HG03457 (cell line): Measurements from ENCODE around the gene THTPA.

Experiments used
- ATAC-seq: cut with Tn5 transposase; IDR thresholded peaks from one replicate; pipeline ENCODE4 v1.9.1; 2021; ENCODE audit warnings: moderate number of reproducible peaks; ENCODE audit not compliant: unreplicated experiment

THTPA gene

DNA sequence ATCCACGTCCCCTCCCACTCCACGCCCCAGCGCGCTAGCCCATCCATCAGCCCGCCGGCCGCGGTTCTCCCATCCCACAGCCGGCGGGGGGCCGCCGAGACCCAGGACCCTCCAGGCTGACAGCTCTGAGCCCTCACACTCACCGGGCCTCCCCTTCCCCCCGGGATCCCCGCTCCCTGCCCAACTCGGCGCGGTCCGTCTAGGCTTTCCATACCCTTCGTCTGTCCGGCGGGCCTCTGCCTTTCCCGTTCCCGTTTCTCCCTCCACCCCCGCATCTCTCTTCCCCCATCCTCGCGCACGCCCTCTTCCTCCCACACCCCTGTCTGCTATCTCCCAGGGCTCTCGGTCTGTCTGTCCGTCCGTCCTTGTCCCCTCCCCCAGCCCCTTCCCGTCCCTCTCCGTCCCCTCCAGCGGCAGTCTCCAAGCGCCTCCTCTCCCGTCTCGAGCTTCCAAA, 5.2 kb upstream of the THTPA start:
- no peak for ATAC-seq

DNA sequence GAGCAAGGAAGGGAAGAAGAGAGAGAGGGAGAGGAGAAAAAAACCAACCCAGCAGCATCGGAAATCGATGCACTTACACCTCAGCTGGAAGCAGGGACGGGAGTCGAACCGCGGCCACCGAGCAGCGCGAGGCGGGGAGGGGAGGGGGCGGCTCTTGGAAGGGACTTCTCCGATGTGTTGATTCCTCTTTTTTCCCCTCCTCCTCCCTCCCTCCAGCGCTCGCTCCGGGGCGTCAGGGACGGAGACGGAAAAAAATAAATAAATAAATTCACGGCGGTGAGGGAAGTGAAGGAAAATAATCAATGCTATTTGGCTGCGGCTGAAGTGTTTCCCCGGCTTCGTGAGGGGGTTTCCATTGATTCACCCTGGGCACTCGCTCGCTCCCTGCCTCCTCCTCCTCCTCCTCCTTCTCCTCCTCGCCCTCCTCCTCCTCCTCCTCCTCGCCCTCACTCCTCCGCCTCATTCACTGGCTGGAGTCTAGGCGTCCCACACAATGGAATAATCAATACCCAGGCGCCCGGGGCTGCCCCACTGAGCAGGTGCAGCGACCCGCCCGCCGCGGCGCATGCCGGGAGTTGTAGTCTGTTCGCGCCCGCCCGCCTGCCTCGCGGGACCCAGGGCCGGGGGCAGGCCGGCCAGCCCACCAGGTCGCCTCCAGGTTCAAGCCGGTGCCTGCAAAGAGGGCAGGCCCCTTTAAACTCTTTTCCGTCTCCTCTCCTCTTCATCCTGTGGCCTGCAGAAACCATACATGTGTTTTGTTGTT, 4.6 kb upstream of the THTPA start, which contains the start of gene ZFHX2:
ZFHX2 (minus strand) TSS at position 500 of the 763 bp plus-strand sequence. CDS start 16,440 bp downstream, outside the sequence.
- ATAC-seq: peak; percentile 47

DNA sequence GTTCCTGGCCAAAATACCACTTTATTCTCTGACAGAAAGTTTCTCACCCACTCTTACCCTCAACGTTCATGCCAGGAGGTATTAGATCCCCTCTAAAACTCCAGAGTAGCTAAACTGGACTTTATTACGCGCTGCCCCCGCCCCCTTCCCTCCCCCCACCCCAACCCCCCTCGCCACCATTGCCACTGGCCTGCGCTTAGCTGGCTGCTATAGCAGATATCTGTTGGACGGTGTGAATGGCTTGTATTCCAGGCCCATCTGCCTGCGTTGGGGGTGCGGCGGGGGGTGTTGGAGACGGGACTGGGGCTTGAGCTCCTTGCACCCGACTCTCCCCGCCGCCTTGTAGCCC, 564 bp upstream of the THTPA start:
- no peak for ATAC-seq

- no peak for ATAC-seq
These were observed 799 bp downstream of the THTPA start for GRCh38 chr14:23556700-23557440.

DNA sequence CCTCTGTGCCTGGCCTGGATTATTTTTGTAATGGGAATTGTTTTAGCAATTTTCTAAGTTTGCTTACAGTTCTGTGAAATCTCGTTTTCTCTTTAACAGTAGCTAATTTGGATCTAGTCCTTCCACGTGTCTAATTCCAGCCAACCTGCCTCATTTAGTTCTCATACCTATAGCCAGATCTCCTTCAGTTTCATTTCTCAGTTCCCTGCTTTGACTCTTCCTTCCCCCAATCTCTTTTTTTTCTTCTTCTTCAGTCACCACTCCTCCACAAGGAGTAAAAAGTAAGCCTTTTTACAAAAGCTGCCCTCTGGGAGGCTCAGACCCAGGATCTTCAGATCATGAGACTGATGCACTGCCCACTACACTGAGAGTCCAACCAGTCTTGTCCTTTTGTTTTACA, 1.4 kb downstream of the THTPA start:
- ATAC-seq: no peak

DNA sequence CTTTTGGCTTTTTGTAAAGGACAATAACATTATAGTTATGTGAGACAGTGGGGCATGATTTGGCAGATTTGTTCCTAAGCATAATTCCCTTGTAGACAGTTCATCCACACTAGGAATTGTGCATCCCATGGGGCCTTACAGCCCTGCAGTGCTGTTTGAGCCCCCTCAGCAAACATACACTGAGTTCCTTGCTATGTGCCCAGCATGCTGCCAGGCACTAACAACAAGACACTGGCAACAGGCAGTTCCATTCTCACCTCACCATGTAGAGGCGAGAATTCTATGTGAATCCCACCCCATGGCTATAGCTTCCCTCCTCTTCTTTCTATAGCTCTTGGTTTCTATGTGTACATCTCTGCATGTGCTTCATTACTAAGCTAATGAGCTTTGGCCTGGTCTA, 1.9 kb downstream of the THTPA start:
- ATAC-seq: no peak

- no peak for ATAC-seq
These were observed 2.4 kb downstream of the THTPA start for GRCh38 chr14:23558346-23559009.

DNA sequence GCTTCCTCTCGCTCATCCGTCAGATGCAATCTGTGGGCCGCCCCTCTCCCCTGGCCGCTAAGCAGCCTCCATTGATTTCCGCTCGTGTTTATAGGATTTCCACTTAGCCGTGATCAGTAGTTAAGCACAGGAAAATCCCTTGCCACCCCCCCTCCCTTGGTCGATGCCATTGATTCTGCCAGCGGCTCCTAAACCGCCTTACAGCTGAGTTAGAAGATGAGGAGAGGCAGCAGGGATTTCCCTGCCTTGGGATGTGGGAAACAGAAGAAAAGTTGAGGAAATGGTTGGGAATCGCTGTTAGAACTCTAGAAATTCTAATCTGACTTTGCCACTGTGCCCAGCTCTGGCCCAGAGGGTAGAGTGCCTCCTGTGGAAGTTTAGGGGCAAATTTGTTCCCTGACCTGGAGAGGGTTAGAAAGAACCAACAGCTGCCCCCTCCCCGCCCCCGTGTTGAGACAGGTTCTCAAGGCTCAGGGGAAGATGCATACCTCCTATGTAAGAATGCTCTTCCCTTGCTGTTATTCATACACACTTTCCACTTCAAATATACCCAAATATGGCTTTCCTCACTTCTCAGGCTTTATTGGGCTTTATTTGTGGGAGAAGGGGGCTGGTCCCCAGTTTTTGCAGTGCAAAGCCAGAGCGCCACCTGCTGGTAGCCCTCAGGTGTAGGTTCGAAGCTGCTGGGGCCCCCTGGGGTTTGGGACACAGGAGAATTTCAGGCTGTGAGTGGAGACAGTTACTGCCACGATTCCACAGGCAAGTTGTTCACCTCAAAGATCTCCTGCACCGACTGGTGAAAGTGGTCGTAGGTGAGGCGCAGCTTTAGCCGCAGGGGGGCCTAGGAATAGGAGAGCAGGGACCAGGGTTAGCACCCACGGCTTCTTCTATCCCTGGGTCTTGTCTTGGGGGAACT, 3.2 kb downstream of the THTPA start:
- ATAC-seq: no peak

DNA sequence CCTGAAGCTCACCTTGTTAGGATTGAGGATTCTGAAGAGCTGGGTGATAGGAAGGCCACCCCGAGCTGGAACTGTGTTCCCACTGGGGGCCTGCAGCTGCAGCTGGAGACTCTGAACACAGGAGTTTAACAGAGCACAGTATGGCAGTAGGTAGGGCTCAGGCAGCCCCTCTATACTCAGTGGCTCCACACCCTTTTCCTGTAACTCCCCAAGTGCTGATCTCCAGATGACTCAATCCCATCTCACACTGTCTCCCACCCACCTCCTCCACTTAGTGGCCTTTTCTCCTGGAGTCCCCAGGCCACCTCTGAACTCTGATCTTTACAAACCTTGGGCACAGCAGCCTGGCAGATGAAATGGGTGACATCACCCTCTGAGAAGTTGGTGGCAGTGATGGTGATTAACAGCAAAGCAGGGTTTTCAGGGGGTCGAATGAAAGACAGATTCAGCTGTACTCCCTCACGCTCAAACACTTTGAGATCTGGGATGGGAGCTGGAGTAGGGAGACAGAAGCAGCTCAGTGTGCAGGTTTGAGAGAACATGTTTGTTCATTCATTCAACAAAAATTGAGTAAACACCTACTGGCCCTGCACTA, 4.0 kb downstream of the THTPA start:
- ATAC-seq: no peak

DNA sequence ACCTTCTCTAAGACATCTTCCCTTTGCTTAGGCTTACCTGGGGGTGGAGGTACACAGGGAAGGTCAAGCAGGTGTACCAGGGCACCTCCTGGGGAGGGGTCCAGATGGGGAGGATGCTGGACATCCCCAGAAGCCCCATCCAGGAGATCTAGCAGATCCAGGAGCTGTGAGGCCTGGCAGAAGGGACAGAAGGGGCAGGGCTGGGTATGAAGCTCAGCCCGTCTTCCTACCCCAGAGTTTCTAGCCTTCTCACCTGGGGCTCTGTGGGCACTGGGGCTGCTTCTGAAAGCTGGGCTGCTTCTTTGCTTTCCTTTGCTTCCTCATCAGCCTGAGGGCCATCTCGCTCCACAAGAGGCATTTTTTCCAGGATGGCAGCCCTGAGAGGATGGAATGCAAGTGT, 5.2 kb downstream of the THTPA start:
- ATAC-seq: no peak

DNA sequence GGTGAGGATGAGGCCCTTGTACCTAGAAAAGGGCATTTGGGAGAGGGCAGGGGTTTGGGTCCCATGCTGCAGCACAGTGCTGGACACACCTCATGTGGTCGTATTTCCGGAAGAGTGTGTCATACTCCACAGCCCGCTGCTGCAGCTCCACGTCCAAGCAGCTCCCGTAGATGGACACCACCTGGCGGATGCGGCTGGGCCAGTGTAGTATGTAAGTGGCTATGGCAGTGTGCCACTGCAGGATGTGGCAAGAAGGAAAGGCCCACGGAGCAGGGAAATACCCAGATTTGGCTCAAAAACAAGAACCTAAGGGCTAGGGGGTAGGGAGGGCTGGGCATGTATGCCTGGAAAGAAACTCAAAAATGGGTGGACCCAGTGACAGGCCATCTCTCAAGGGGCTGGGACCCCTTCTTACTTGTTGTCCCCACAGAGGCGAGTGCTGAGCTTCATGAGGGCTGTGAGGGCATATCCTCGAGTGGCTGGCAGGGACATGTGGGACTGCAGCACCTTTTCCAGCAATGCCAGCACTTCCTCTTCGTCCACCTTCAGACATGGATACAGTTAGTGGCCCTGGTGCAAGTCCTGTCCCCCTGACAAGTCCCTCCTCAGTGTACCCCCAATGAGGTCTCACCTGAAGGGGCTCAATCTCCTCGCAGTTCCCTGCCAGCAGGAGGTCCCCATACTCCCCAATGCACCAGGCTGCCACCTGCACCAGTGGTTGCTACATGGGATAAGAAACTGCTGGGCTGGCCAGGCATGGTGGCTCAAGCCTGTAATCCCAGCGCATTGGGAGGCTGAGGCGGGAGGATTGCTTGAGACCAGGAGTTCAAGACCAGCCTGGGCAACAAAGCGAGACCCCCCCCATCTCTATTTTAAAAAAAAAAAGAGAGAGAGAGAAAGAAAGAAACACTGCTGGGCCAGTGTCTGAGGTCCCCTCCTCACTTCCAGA, 6.1 kb downstream of the THTPA start:
- no peak for ATAC-seq

DNA sequence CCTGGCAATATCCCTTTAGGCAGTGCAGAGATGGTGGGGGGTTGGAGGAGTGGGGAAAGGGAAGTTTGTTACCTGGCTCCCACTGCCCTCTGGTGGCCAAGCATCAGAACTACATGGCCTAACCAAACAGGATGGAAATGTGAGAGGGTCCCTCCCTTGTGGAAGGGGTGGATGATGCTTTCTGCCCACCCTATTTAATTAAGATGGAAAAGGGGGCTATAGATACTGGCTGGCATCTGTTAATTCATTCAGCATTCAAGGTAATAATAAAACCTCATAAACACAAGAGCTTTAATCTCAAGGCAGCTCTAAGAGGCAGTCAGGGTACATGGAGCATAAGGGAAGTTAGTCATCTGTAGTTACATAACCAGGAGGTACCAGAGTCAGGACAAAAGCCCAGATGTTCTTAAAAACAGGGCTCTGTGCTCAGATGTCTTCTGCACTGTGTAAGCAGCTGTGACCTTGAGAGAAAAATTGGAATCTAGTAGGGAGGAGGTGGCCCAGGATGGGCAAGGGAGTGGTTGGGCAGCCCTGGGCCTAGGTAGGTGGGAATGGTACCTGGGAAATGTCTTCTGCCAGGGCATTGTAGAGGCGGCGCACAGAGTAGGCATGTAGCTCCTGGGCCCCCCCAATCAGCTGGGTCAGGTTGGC, 6.9 kb downstream of the THTPA start:
- no peak for ATAC-seq

DNA sequence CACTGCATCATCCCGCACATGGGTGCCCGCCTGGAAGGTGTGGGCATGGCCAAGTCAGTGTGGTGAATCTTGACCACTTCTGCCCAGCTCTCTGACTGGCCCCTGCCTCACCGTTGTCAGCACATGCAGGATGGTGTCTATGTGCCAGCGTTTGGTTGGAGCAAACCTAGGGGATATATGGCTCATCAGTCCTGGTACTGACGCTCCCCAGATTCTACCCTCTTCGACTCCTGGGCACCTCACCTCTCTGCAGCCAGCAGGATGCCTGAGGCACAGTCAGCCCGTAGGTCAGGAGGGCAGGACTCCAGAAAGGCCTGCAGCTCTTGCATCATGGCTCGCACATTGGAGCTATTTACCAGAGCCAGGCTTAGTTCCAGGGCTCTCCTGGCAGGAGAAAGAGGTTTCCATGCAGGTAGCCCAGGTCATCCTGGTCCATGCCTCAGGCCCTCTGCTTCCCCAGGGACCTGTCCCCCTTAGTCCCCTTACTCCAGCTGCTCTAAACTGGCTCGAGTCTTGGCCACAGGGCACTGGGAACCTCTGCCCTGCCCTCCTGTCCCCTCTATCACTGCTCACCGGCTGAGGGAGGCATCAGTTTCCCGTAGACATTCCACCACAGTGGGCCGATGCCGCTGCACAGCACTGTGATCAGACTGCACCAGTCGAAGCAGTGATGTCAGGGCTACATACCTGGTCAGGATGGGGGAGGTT, 7.6 kb downstream of the THTPA start:
- no peak for ATAC-seq

GRCh38 chr14:23564181-23564812, 8.2 kb downstream of the THTPA start:
- no peak for ATAC-seq

DNA sequence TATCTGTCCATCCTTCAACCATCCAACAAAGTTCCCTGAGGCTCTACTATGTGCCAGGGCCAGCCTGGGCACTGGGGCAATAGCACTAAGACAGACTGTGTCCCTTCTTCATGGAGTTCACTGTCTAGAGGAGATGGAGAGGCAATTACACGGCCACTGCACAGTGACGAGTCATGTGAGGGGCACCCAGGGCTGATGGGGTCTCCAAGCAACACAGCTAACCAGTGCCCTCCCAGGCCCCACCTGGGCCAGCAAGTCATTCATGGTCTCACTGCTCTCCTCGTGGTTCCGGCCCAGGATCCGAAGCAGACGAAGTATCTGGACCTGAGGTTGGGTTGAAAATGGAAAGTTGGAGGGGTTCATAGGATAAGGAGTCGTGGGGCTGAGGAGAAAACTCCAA, 8.8 kb downstream of the THTPA start:
- no peak for ATAC-seq

GRCh38 chr14:23565626-23566025, 9.6 kb downstream of the THTPA start:
- ATAC-seq: no peak

- ATAC-seq: no peak
These were observed 10.2 kb downstream of the THTPA start for GRCh38 chr14:23566112-23566777.
